ENCODE measurements around the gene TMEM176B. TPM values are rescaled to one million over a fixed set of nuclear protein-coding genes. Genes with fewer than 3 reads are reported as not detected.

The TMEM176B gene
- total RNA-seq, 1 donor from 2014 or later: not detected

DNA sequence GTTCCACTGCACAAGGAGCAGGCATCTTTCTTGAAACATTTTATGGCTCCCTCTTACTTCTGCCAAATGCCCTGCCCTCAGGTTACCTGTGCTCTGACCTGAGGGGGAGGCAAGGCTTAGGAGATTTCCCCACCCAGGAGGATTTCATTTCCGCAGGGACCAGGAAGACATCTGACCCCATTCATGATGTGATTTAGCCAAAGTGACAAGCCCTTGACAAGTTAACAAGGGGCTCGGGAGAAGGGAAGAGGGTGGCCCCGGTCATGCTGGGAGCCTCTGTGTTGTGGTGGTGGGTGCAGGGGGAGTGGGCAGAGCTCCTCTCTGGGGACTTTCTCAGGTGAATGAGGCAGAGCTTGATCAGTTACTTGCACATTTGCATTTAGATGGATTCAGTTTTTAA, 44.0 kb downstream of the TMEM176B start:
- TF ChIP-seq, protein P1, sequence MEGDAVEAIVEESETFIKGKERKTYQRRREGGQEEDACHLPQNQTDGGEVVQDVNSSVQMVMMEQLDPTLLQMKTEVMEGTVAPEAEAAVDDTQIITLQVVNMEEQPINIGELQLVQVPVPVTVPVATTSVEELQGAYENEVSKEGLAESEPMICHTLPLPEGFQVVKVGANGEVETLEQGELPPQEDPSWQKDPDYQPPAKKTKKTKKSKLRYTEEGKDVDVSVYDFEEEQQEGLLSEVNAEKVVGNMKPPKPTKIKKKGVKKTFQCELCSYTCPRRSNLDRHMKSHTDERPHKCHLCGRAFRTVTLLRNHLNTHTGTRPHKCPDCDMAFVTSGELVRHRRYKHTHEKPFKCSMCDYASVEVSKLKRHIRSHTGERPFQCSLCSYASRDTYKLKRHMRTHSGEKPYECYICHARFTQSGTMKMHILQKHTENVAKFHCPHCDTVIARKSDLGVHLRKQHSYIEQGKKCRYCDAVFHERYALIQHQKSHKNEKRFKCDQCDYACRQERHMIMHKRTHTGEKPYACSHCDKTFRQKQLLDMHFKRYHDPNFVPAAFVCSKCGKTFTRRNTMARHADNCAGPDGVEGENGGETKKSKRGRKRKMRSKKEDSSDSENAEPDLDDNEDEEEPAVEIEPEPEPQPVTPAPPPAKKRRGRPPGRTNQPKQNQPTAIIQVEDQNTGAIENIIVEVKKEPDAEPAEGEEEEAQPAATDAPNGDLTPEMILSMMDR (IDR thresholded peaks at IDR 0.05; ENCODE audit: insufficient read depth, low read length, severe bottlenecking): no peak
- no peak for FAIRE-seq
- DNase-seq (ENCODE audit: low read depth): no peak
- Histone ChIP-seq H3K4me3 (ENCODE audit: low read depth, low read length) (no peak overlapping the region), H3K36me3 (ENCODE audit: control insufficient read depth, insufficient read depth, low read length) (no peaks in the 10 kb centered on the region), H3K27me3 (ENCODE audit: control insufficient read depth, insufficient read depth, low read length) (no peaks in the 10 kb centered on the region)

DNA sequence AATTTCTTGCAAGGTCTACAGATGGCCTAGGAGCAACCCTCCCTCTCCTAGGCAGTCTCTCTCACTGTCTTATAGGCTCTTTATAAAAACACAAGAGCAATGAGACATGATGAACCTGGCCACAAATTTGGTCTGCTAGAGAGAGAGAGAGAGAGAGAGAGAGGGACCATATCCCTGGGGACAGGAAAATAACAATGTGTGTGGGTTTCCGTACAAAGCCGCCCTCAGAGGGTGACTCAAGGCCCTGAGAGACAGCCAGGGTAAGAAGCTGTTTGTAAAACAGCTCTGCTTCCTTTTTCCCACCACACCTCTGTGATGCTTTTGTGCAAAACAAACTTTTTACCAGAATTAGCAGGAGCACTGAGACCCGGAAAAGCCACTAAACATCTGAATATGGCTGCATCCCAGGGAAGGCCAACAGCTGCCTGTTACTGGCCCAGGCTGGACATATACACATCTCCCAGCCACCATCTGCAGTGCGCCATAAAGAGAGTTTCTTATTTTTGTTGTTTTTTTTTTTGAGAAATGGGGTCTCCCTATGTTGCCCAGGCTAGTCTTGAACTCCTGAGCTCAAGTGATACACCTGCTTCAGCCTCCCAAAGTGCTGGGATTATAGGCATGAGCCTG, 44.6 kb downstream of the TMEM176B start:
- no peak for FAIRE-seq
- H3K36me3 ChIP-seq (ENCODE audit: control insufficient read depth, insufficient read depth, low read length): no peaks in the 10 kb centered on the region
- H3K27me3 ChIP-seq (ENCODE audit: control insufficient read depth, insufficient read depth, low read length): no peaks in the 10 kb centered on the region
- TF ChIP-seq, protein P1 (IDR thresholded peaks at IDR 0.05; ENCODE audit: insufficient read depth, low read length, severe bottlenecking): no peak
- H3K4me3 ChIP-seq (ENCODE audit: low read depth, low read length): no peak overlapping the region
- no peak for DNase-seq (ENCODE audit: low read depth)

DNA sequence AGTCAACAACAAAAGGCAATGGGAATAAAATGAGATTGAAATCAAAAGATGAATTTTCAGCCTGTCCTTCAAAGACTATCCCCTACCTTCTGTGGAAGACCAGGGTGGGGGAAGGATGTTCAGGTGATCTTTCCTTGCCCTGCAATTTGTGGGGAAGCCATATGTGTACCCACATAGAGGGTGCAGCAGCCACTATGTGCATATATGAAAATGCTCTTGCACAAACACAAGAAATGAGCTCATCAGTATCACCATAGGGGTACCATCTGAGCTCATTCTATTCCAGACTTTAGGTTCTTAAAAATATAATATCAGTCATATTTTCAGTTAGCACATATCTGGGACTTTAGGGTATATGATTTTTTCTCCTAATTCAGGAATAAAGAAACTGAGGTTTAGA, 45.2 kb downstream of the TMEM176B start:
- Histone ChIP-seq H3K4me3 (ENCODE audit: low read depth, low read length) (no peak overlapping the region), H3K27me3 (ENCODE audit: control insufficient read depth, insufficient read depth, low read length) (no peaks in the 10 kb centered on the region), H3K36me3 (ENCODE audit: control insufficient read depth, insufficient read depth, low read length) (no peaks in the 10 kb centered on the region)
- FAIRE-seq: no peak
- TF ChIP-seq, protein P1 (IDR thresholded peaks at IDR 0.05; ENCODE audit: insufficient read depth, low read length, severe bottlenecking): no peak
- DNase-seq (ENCODE audit: low read depth): no peak

DNA sequence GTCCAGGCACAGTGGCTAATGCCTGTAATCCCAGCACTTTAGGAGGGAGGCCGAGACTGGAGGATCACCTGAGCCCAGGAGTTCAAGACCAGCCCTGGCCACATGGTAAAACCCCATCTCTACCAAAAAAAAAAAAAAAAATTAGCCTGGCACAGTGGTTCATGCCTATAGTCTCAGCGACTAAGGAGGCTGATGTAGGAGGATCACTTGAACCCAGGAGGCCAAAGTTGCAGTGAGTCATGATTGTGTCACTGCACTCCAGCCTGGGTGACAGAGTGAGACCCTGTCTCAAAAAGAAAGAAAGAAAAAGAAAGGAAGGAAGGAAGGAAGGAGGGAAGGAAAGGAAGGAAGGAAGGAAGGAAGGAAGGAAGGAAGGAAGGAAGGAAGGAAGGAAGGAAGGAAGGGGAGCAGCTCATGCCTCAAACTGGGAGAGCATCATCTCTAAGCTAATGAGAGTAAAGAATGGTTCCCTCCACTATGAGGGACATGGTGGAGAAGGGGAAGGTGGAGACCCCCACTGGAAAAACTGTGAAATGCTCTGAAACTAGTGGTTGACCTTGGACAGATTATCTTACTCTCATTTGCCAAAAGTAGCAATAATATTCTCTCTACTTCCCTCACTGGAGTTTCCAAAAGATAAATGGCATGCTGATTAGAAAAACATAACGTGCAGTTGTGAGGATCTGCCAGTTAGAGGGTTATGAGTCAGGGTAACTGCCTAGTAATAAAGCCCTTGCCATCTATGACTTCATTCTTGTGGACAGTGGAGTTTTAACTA, 46.1 kb downstream of the TMEM176B start:
- FAIRE-seq (no peak), DNase-seq (ENCODE audit: low read depth) (no peak)
- Histone ChIP-seq H3K27me3 (ENCODE audit: control insufficient read depth, insufficient read depth, low read length) (no peaks in the 10 kb centered on the region), H3K4me3 (ENCODE audit: low read depth, low read length) (no peak overlapping the region), H3K36me3 (ENCODE audit: control insufficient read depth, insufficient read depth, low read length) (no peaks in the 10 kb centered on the region)
- TF ChIP-seq, protein P1 (IDR thresholded peaks at IDR 0.05; ENCODE audit: insufficient read depth, low read length, severe bottlenecking): no peak

DNA sequence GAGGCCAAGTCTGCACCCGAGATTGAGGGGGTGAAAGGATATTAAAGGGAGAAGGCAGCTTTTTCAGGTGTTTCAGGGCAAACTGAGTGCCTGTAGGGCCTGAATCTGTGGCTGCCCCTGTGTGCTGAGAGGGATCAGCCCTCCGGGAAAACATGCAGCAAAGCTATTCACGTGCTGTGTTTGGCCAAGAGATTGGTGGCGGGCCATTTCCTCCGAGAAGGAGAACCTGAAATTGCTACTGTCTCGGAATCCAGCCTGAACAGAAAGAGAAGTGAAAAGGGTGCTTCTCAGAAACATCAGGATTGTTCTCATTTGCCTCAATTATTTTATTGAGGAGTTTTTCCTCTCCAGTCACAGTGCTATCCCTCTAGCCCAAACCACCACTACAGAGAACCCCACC, 46.9 kb downstream of the TMEM176B start:
- FAIRE-seq: no peak

More for the DNA sequence above, 46.9 kb downstream of the TMEM176B start:
- Histone ChIP-seq H3K27me3 (ENCODE audit: control insufficient read depth, insufficient read depth, low read length) (no peaks in the 10 kb centered on the region), H3K4me3 (ENCODE audit: low read depth, low read length) (no peak overlapping the region), H3K36me3 (ENCODE audit: control insufficient read depth, insufficient read depth, low read length) (no peaks in the 10 kb centered on the region)
- DNase-seq (ENCODE audit: low read depth): no peak
- TF ChIP-seq, protein P1 (IDR thresholded peaks at IDR 0.05; ENCODE audit: insufficient read depth, low read length, severe bottlenecking): no peak

Data from bronchial epithelial cell (primary cell).